ENCODE results near the gene CSPG5.

- no peak for TF ChIP-seq EP300 (IDR thresholded peaks at IDR 0.05)
- TF ChIP-seq, protein P1, sequence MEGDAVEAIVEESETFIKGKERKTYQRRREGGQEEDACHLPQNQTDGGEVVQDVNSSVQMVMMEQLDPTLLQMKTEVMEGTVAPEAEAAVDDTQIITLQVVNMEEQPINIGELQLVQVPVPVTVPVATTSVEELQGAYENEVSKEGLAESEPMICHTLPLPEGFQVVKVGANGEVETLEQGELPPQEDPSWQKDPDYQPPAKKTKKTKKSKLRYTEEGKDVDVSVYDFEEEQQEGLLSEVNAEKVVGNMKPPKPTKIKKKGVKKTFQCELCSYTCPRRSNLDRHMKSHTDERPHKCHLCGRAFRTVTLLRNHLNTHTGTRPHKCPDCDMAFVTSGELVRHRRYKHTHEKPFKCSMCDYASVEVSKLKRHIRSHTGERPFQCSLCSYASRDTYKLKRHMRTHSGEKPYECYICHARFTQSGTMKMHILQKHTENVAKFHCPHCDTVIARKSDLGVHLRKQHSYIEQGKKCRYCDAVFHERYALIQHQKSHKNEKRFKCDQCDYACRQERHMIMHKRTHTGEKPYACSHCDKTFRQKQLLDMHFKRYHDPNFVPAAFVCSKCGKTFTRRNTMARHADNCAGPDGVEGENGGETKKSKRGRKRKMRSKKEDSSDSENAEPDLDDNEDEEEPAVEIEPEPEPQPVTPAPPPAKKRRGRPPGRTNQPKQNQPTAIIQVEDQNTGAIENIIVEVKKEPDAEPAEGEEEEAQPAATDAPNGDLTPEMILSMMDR (IDR thresholded peaks at IDR 0.05): no peak
Observed at GRCh38 chr3:47611576-47611975, 32.9 kb upstream of the CSPG5 start.
